IMR-90 (cell line): ENCODE measurements around the gene SETD2. TPM values are rescaled to one million over a fixed set of nuclear protein-coding genes. Genes with fewer than 3 reads are reported as not detected.

Experiments used
- ATAC-seq: fragments of 200-7000 bp; cut with Tn5 transposase; 2 replicates; pipeline ENCODE4 v1.9.1; 2020; ENCODE audit warnings: low read depth, mild to moderate bottlenecking, moderate library complexity
- BruUV-seq: library from RNA; stranded (reverse); fragments of 400-500 nt; replicated peaks from 2 replicates; lab custom pipeline; 2021; lab: Mats Ljungman, UMichigan
- CTCF ChIA-PET: fragments of 300-600 bp; formaldehyde crosslinking; extraction: SDS; loops from one replicate; lab custom pipeline; 2021; ENCODE audit warnings: antibody characterized with exemption; lab: Yijun Ruan, JAX
- POLR2A ChIA-PET: fragments of 300-600 bp; sonication (Branson Sonifier 250); formaldehyde crosslinking; loops from one replicate; lab custom pipeline; 2022; ENCODE audit warnings: antibody characterized with exemption; ENCODE audit not compliant: unreplicated experiment; lab: Charles Lee
- DNase-seq: peaks from one replicate; pipeline ENCODE4 v3.0.0; 2013
- H2AFZ ChIP-seq: replicated peaks from 2 replicates; pipeline ENCODE3; 2013; ENCODE audit warnings: low read length, mild to moderate bottlenecking; ENCODE audit not compliant: poor library complexity
- H2AK5ac ChIP-seq: 2 replicates; pipeline ENCODE4 v1.6.1; 2013; ENCODE audit warnings: low read depth, low read length, inconsistent platforms
- H2AK9ac ChIP-seq: replicated peaks from 2 replicates; pipeline ENCODE3; 2013; ENCODE audit warnings: mild to moderate bottlenecking, low read depth, low read length, moderate library complexity; ENCODE audit not compliant: poor library complexity
- H2BK120ac ChIP-seq: 2 replicates; pipeline ENCODE4 v1.6.1; 2013; ENCODE audit warnings: low read depth, low read length, inconsistent platforms
- H2BK15ac ChIP-seq: 3 replicates; pipeline ENCODE4 v1.6.1; 2013; ENCODE audit warnings: low read depth, low read length, inconsistent platforms
- H2BK20ac ChIP-seq: 2 replicates; pipeline ENCODE4 v1.6.1; 2013; ENCODE audit warnings: low read depth, mild to moderate bottlenecking, inconsistent platforms, low read length, moderate library complexity
- H2BK5ac ChIP-seq: 2 replicates; pipeline ENCODE4 v1.6.1; 2013; ENCODE audit warnings: mild to moderate bottlenecking, low read depth, low read length, inconsistent platforms; ENCODE audit not compliant: poor library complexity, severe bottlenecking
- H3K14ac ChIP-seq: replicated peaks from 2 replicates; pipeline ENCODE4 v1.6.1; 2013; ENCODE audit warnings: low read depth, low read length, inconsistent platforms
- H3K18ac ChIP-seq: 2 replicates; pipeline ENCODE4 v1.6.1; 2013; ENCODE audit warnings: low read depth, low read length, control low read depth
- H3K23ac ChIP-seq: 2 replicates; pipeline ENCODE4 v1.6.1; 2013; ENCODE audit warnings: low read depth, low read length, inconsistent platforms
- H3K27ac ChIP-seq: 2 replicates; pipeline ENCODE4 v1.5.1; 2013; ENCODE audit warnings: mild to moderate bottlenecking, control low read depth, low read length; ENCODE audit not compliant: insufficient read depth
- H3K27me3 ChIP-seq: 2 replicates; pipeline ENCODE4 v1.6.1; 2013; ENCODE audit warnings: low read length; ENCODE audit not compliant: control insufficient read depth, insufficient read depth
- H3K36me3 ChIP-seq: 2 replicates; pipeline ENCODE4 v1.6.1; 2013; ENCODE audit warnings: low read length, mixed read lengths; ENCODE audit not compliant: control insufficient read depth, insufficient read depth
- H3K4ac ChIP-seq: 2 replicates; pipeline ENCODE4 v1.6.1; 2013; ENCODE audit warnings: low read depth, low read length, inconsistent platforms
- H3K4me1 ChIP-seq: 2 replicates; pipeline ENCODE4 v1.6.1; 2013; ENCODE audit warnings: low read length, mixed read lengths; ENCODE audit not compliant: control insufficient read depth, insufficient read depth
- H3K4me2 ChIP-seq: 2 replicates; pipeline ENCODE4 v1.6.1; 2013; ENCODE audit warnings: low read depth, mild to moderate bottlenecking, control low read depth, low read length, moderate library complexity
- H3K4me3 ChIP-seq: 2 replicates; pipeline ENCODE4 v1.5.1; 2013; ENCODE audit warnings: low read depth, mild to moderate bottlenecking, control low read depth, low read length, moderate library complexity; ENCODE audit not compliant: insufficient read depth
- H3K56ac ChIP-seq: 2 replicates; pipeline ENCODE4 v1.6.1; 2013; ENCODE audit warnings: low read length, inconsistent platforms; ENCODE audit not compliant: insufficient read depth; ENCODE audit errors: extremely low read depth
- H3K79me1 ChIP-seq, 2 experiments: 2 replicates each; pipeline ENCODE4 v1.6.1; 2013; ENCODE audit warnings: low read length in 2 of 2, inconsistent platforms in 1 of 2, low read depth in 1 of 2
- H3K9ac ChIP-seq: 2 replicates; pipeline ENCODE4 v1.6.1; 2013; ENCODE audit warnings: low read depth, low read length, control low read depth
- H3K9me1 ChIP-seq: 2 replicates; pipeline ENCODE4 v1.6.1; 2013; ENCODE audit warnings: low read length, inconsistent platforms; ENCODE audit not compliant: insufficient read depth
- H3K9me3 ChIP-seq: 2 replicates; pipeline ENCODE4 v1.6.1; 2013; ENCODE audit warnings: low read length; ENCODE audit not compliant: control insufficient read depth, insufficient read depth
- H4K20me1 ChIP-seq: 2 replicates; pipeline ENCODE4 v1.6.1; 2013; ENCODE audit warnings: low read length, inconsistent platforms; ENCODE audit not compliant: insufficient read depth
- H4K5ac ChIP-seq: 2 replicates; pipeline ENCODE4 v1.6.1; 2013; ENCODE audit warnings: mild to moderate bottlenecking, low read depth, low read length, control low read depth
- H4K8ac ChIP-seq, 2 experiments: 2 replicates each; pipeline ENCODE4 v1.6.1; 2013; ENCODE audit warnings: low read depth in 2 of 2, low read length in 2 of 2, control low read depth in 1 of 2, inconsistent platforms in 1 of 2
- H4K91ac ChIP-seq: 2 replicates; pipeline ENCODE4 v1.6.1; 2013; ENCODE audit warnings: low read depth, low read length, inconsistent platforms; ENCODE audit not compliant: insufficient read depth
- BHLHE40 ChIP-seq: fragments of 150-350 bp; IDR thresholded peaks from 2 replicates; pipeline ENCODE4 v1.6.1; 2016; ENCODE audit warnings: mild to moderate bottlenecking, low read depth, low read length
- MXI1 ChIP-seq: IDR thresholded peaks from 2 replicates; pipeline ENCODE4 v1.6.1; 2012; ENCODE audit warnings: low read depth, mild to moderate bottlenecking, low read length, moderate library complexity, borderline replicate concordance
- NFE2L2 ChIP-seq: fragments of 150-350 bp; IDR thresholded peaks from 2 replicates; pipeline ENCODE4 v1.6.1; 2016; ENCODE audit warnings: low read depth, mild to moderate bottlenecking, low read length
- RAD21 ChIP-seq: IDR thresholded peaks from 2 replicates; pipeline ENCODE4 v1.6.1; 2012; ENCODE audit warnings: low read length, improper control_type of control experiment
- SMC3 ChIP-seq: fragments of 150-350 bp; IDR thresholded peaks from 2 replicates; pipeline ENCODE4 v1.6.1; 2016; ENCODE audit warnings: low read depth, mild to moderate bottlenecking, antibody characterized with exemption, low read length, moderate library complexity
- WGBS, 2 experiments: methylation state at CpG; one replicate each; pipeline versions ENCODE4 v1.1.5 to v1.1.7; 2013; ENCODE audit warnings: missing lambda C conversion rate in 2 of 2; ENCODE audit not compliant: insufficient read length in 1 of 2; ENCODE audit errors: extremely low coverage in 2 of 2; 5-methylcytosine and 5-hydroxymethylcytosine counted together
- dilution Hi-C: fragments of 300-500 bp; cut with HindIII; formaldehyde crosslinking; loops from one replicate; pipeline ENCODE4 v1.14.3; 2018; ENCODE audit warnings: low sequenced_read_pairs; ENCODE audit not compliant: unreplicated experiment
- in situ Hi-C: fragments of 300-500 bp; cut with MboI; formaldehyde crosslinking; loops from 3 replicates; pipeline ENCODE4 v1.14.3; 2019; ENCODE audit warnings: low sequenced_read_pairs, inconsistent platforms, mixed read lengths
- intact Hi-C: fragments of 100-400 bp; cut with micrococcal nuclease; formaldehyde crosslinking; loops from 2 replicates; pipeline ENCODE4 v1.10.0; 2022
- polyA plus RNA-seq, 3 experiments: library from polyadenylated mRNA; depleted of rRNA; stranded (reverse); fragments of >200 nt; gene quantifications; 2 replicates each; pipeline ENCODE4 v1.2.3, GENCODE V29; 2012; ENCODE audit warnings: low replicate concordance in 1 of 3
- total RNA-seq: library from RNA; depleted of rRNA; stranded (reverse); fragments of >200 nt; gene quantifications from 2 replicates; pipeline ENCODE4 v1.2.3, GENCODE V29; 2012
- TF ChIP-seq, protein P1 (sequence below): conservative IDR thresholded peaks from 2 replicates; pipeline ENCODE4 v1.5.1; 2012; ENCODE audit warnings: mild to moderate bottlenecking, low read depth, low read length, improper control_type of control experiment

Gene SETD2
- total and polyA plus RNA-seq, 2 of the 4 experiments (the other 2 are of a cell fraction): 18.3 to 20.1 TPM

- H2BK5ac ChIP-seq: no peak overlapping the region
- 60% methylated on average over 1 of the region's 9 CpGs; no CpG with 5 or more reads in 1 of the 2 experiments for WGBS, 2 experiments
- H4K91ac ChIP-seq: no peak overlapping the region
- H2AK5ac ChIP-seq: no peak overlapping the region
- peaks cover 0 to 8% of the 10 kb centered on the region in 2 experiments; a peak in 1 of 4 replicates for H3K79me1 ChIP-seq
- in situ Hi-C loops (no loop called here), intact Hi-C loops (no loop called here), dilution Hi-C loops (no loop called here)
- H3K56ac ChIP-seq: no peak overlapping the region
- no TSS peak for BruUV-seq
- no peak for ATAC-seq
- H3K36me3 ChIP-seq: peaks cover 6% of the 10 kb centered on the region; the same call in 1 of the 2 replicates
- no peaks in the 10 kb centered on the region for H3K9me3 ChIP-seq
- TF ChIP-seq SMC3: no peak
- TF ChIP-seq, protein P1, sequence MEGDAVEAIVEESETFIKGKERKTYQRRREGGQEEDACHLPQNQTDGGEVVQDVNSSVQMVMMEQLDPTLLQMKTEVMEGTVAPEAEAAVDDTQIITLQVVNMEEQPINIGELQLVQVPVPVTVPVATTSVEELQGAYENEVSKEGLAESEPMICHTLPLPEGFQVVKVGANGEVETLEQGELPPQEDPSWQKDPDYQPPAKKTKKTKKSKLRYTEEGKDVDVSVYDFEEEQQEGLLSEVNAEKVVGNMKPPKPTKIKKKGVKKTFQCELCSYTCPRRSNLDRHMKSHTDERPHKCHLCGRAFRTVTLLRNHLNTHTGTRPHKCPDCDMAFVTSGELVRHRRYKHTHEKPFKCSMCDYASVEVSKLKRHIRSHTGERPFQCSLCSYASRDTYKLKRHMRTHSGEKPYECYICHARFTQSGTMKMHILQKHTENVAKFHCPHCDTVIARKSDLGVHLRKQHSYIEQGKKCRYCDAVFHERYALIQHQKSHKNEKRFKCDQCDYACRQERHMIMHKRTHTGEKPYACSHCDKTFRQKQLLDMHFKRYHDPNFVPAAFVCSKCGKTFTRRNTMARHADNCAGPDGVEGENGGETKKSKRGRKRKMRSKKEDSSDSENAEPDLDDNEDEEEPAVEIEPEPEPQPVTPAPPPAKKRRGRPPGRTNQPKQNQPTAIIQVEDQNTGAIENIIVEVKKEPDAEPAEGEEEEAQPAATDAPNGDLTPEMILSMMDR: no peak
- TF ChIP-seq RAD21: no peak
- no peak for TF ChIP-seq NFE2L2
- no peak for TF ChIP-seq BHLHE40
- no peak for TF ChIP-seq MXI1
- H2BK15ac ChIP-seq: no peak overlapping the region
- no peak overlapping the region for H3K18ac ChIP-seq
- H3K27ac ChIP-seq: no peak overlapping the region
- H2AFZ ChIP-seq: no peak overlapping the region
- H3K23ac ChIP-seq: no peak overlapping the region
- no peak overlapping the region for H3K4ac ChIP-seq
- no peak overlapping the region for H4K8ac ChIP-seq
- no peaks in the 10 kb centered on the region; the same call in 1 of the 2 replicates for H4K20me1 ChIP-seq
- H3K4me3 ChIP-seq: no peak overlapping the region
- H3K4me2 ChIP-seq: no peak overlapping the region
- no peak overlapping the region for H3K14ac ChIP-seq
- peaks cover 12% of the 10 kb centered on the region for H3K9me1 ChIP-seq
- no peak overlapping the region for H3K9ac ChIP-seq
- H3K27me3 ChIP-seq: no peaks in the 10 kb centered on the region
- no peak overlapping the region for H2AK9ac ChIP-seq
- DNase-seq: no peak
- H2BK20ac ChIP-seq: no peak overlapping the region
- ChIA-PET CTCF (no interaction called here), POLR2A (no interaction called here)
- H4K5ac ChIP-seq: no peak overlapping the region
- peaks cover 8% of the 10 kb centered on the region for H3K4me1 ChIP-seq
- H2BK120ac ChIP-seq: no peak overlapping the region
Observed at GRCh38 chr3:47006145-47006651, 157.7 kb downstream of the SETD2 start.
